Liver (tissue), 2 donors: ENCODE measurements around the gene CHRNB1.

Experiments used
- CTCF ChIP-seq: fragments of 150-350 bp; IDR thresholded peaks from 2 replicates; pipeline ENCODE4 v1.5.1; 2017; ENCODE audit warnings: improper control_type of control experiment, low read depth, low read length; ENCODE audit not compliant: missing input control
- ZBTB33 ChIP-seq: IDR thresholded peaks from 2 replicates; pipeline ENCODE4 v1.6.1; 2016; ENCODE audit warnings: antibody characterized with exemption
- TF ChIP-seq, protein P1 (sequence below): IDR thresholded peaks from 2 replicates; pipeline ENCODE4 v1.6.1; 2016; ENCODE audit warnings: antibody characterized with exemption
- donor health status: healthy.

GRCh38 chr17:7418472-7419152 lies 26.2 kb upstream of the CHRNB1 start:
- no peak for TF ChIP-seq ZBTB33
- TF ChIP-seq, protein P1, sequence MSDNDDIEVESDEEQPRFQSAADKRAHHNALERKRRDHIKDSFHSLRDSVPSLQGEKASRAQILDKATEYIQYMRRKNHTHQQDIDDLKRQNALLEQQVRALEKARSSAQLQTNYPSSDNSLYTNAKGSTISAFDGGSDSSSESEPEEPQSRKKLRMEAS: no peak
- no peak for TF ChIP-seq CTCF
